HG03066 (cell line): ENCODE measurements around the gene KLK10.
"Not testable (repeated sequence)": the region's sequence is repeated elsewhere in the genome, so short reads cannot be mapped to it uniquely, and the experiment has no call there.

Experiments
- ATAC-seq: cut with Tn5 transposase; IDR thresholded peaks from one replicate; pipeline ENCODE4 v1.9.1; 2021; ENCODE audit warnings: low read depth; ENCODE audit not compliant: unreplicated experiment

KLK10 gene

DNA sequence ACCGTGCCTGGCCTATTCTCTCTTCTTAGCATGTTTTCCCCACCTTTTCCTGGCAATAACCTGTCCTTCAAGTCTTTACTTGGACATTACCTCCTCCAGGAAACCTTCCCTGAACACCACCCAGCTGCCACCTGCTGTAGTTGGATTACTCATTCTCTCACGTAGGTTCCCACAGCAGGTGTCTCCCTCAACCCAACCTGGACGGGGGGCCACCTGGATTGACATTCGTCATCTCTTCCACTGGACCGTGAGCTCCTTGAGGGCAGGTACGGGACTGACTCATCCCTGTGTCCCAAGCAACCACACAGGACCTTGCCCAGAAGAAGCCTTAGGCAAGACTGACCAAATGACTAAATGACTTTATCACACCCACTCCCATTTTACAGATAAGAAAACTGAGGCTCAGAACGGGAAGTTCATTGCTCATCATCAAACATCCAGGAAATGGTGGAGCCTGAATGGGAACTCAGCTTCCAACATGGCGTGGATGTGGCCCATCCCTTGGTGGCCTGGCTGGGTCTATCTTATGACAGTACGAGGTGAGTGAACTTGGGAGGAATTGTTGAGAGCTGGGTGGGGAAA lies 46.6 kb downstream of the KLK10 start:
- no peak for ATAC-seq

DNA sequence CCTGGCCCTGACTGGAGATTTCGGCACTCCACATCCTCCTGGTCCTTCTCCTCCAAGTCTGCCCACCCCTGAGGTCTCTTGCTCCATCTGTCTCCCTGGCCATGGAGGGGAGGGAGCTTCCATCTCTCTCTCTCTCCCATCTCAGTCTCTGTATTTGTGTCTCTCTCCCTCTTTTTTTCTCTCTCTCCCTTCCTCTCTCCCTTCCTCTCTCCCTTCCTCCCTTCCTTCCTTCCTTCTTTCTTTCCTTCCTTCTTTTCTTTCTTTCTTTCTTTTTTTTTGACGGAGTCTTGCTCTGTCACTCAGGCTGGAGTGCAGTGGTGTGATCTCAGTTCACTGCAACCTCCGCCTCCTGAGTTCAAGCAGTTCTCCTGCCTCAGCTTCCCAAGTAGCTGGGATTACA lies 49.7 kb downstream of the KLK10 start:
- not testable (repeated sequence) for ATAC-seq

DNA sequence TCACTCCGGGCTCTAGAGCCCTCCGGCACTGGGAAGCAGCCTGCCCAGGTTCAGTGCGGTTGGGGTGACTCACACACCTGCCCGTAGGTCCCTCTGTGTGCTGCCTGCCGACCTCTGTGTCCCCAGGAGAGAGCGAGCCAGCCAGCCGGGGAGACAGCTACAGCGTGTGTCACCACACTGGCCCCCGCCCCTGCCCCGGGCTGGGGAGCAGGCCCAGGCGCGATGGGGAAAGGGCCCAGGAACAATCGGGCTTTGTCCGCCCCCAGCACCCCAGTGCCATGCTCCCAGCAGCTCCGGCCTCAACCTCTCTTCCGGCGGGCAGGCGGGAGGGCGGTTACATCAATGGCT lies 50.1 kb downstream of the KLK10 start, which contains the start of gene KLK6:
TSS of gene KLK6 (minus strand) at position 179 of the 348 bp plus-strand sequence. CDS start 1,487 bp downstream, outside the sequence.
- ATAC-seq: no peak

DNA sequence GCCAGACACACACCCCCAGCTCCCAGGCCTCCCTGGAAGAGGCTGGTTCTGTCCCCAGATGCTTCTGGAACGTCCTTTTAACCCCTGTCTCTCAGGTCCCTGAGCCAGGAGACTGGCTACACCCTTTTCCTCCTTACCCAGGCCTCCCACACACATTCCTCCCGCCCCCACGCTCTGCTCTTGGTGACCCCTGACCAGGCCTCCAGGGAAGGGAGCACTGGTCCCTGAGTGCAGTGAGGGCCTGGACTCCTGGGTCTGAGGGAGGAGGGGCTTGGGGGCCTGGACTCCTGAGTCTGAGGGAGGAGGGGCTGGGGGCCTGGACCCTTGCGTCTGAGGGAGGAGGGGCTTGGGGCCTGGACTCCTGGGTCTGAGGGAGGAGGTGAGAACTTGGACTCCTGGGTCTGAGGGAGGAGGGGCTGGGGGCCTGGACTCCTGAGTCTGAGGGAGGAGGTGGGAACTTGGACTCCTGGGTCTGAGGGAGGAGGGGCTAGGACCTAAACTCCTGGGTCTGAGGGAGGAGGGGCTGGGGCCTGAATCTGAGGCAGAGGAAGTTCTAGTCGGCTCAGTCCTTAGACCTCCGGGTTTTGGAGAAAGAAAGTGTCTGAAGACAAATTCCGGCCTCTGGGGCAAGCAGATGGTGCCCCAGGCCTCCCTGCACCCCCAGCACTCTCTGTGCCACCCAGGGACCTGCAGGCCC lies 50.6 kb downstream of the KLK10 start:
- ATAC-seq: no peak

DNA sequence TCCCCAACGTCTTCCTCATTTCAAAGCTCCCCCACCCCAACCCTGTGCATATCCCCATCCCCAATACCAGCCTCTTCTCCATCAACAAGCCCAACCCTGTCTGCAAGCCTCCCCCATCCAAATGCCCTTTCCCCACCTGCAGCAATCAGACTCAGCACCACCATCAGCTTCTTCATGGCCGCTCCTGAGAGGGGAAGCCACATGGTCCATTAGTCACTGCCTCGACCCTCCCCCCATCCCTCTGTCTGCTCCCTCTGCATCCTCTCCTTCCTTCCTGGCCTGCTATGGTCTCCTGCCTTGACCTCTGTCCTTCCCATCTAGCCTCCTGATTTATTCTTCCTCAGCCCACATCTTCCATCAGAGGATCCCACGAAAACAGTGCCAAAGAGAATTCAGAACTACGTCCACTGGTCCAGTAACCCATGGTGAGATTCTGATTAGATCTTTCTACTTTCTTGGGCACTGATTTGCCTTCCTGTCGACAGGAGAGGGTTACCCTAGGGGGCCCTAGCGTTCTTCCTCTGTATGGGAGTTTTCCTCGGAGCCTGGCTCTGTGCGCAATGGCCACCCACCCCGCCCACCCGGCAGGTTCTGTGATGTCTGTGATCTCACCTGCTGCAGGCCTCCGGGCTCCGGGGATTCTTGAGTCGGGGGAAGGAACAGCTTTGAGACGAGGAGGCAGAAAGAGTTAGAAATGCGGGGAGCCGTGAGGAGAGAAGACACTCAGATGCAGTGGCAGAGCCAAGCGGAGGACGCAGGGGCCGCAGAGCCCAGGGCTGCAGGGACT lies 51.4 kb downstream of the KLK10 start:
- ATAC-seq: no peak

DNA sequence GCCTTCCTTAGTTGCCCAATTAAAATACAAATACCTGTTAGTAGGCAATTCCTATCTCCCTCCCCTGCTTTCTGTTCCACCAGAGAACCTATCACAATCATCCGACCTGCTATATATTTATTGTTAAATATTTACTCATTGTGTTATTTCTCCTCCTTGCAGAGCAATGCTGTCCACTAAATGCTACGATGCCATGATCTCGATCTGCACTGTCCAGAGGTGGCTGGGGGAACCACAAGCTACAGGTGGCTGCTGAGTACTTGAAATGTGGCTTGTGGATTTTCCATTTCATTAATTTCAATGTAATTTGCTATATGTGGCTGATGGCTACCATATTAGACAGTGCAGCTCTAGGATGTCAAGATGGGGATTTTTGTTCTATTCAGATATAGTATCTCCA lies 55.2 kb downstream of the KLK10 start:
- ATAC-seq: no peak

DNA sequence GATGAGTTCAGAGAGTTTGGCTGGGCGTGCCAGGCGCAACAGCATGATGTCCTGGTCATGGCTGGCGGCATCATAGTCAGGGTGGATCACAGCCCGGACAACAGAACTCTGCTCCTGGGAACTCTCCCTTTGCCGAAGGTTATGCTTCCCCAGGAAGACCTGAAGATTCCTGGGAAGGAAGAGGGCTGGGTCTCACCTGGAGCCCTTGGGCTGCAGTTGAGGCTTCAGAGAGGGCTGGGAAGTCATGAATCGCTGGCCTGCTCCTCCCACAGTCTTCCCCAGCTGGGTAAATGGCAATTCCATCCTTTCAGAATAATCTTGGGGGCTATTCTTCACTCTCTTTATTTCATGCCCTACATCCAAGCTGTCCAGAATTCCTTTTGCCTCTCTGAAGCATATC lies 56.1 kb downstream of the KLK10 start:
- no peak for ATAC-seq
